Measurements from ENCODE around the gene PCCA. TPM values are rescaled to one million over a fixed set of nuclear protein-coding genes. Genes with fewer than 3 reads are reported as not detected.

The PCCA gene
- total RNA-seq, 4 donors from 2014 or later = 24.8 to 122 (median 53.0) TPM

DNA sequence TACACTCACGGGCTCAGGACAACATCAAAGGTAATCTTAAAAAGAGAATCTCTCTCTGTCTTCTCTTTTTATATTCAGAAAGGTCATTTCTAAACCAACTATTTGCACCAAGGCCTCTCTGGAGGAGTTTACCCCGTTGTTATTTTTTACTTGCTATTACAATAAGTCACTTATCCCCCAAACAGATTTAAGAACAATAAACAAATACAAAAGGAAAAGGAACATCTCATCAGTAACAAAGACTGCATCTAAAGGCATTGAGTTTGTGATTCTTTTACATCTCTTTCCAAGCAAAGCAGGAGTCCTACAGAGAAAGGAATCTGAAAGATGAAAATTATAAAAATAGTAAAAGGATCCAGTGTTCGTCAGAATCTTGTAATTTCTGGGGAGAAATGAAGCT is 424.3 kb downstream of the PCCA start:
- no peaks in the 10 kb centered on the region for H3K27me3 ChIP-seq
- H3K4me1 ChIP-seq = no peaks in the 10 kb centered on the region
- no peak overlapping the region for H3K4me3 ChIP-seq
- H3K27ac ChIP-seq = peak overlapping the region in 1 of 2 donors; percentile 8
- intact Hi-C loops (cut with DNase I; ENCODE audit: low total_unique reads) = loop anchor here (10.0 kb wide), 2 partner anchors 598 to 858 kb away; no protein-coding TSS in a partner anchor
- H3K9me3 ChIP-seq = no peaks in the 10 kb centered on the region
- no peak for TF ChIP-seq POLR2A (IDR thresholded peaks at IDR 0.05)
- TF ChIP-seq, protein P1, sequence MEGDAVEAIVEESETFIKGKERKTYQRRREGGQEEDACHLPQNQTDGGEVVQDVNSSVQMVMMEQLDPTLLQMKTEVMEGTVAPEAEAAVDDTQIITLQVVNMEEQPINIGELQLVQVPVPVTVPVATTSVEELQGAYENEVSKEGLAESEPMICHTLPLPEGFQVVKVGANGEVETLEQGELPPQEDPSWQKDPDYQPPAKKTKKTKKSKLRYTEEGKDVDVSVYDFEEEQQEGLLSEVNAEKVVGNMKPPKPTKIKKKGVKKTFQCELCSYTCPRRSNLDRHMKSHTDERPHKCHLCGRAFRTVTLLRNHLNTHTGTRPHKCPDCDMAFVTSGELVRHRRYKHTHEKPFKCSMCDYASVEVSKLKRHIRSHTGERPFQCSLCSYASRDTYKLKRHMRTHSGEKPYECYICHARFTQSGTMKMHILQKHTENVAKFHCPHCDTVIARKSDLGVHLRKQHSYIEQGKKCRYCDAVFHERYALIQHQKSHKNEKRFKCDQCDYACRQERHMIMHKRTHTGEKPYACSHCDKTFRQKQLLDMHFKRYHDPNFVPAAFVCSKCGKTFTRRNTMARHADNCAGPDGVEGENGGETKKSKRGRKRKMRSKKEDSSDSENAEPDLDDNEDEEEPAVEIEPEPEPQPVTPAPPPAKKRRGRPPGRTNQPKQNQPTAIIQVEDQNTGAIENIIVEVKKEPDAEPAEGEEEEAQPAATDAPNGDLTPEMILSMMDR (IDR thresholded peaks at IDR 0.05) = no peak
- no peak for DNase-seq
- H3K36me3 ChIP-seq = no peaks in the 10 kb centered on the region

GRCh38 chr13:100513987-100514670 is 425.2 kb downstream of the PCCA start:
- Histone ChIP-seq H3K27me3 (no peaks in the 10 kb centered on the region), H3K9me3 (no peaks in the 10 kb centered on the region), H3K27ac (peak overlapping the region in 1 of 2 donors; percentile 26), H3K36me3 (no peaks in the 10 kb centered on the region), H3K4me3 (no peak overlapping the region), H3K4me1 (no peaks in the 10 kb centered on the region)
- TF ChIP-seq POLR2A (IDR thresholded peaks at IDR 0.05) = no peak
- TF ChIP-seq, protein P1 (IDR thresholded peaks at IDR 0.05) = no peak
- intact Hi-C loops (cut with DNase I; ENCODE audit: low total_unique reads) = loop anchor here (10.0 kb wide), 2 partner anchors 599 to 859 kb away; no protein-coding TSS in a partner anchor
- DNase-seq = no peak

DNA sequence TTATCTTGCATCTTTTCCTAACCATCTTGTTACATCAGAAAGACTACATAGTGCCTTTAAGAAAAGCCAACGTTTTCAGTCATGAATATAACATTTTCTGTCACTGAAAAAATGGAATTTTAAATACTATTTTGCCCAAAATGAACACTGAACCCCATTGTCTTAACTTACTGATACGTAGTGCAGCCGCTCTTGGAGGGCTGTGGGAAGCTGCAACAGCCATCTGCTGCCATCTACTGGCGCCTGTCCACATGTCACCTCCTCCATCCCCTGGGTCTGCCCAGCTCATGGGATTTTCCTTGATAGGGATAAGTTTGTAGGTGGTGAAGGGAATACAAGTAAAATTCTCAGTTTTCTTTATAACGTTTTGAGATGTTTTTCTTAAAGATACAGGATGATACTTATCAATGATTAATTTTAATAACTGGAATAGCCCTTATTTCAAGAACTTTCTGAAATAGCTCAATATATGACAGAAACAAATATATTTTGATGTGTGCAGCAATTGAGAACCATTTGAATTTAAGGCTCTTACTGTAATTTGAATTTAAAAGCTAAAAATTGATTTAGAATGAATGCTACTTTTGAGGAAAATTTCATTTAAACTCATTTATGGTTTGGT is 426.0 kb downstream of the PCCA start:
- no peaks in the 10 kb centered on the region for H3K9me3 ChIP-seq
- no peak for TF ChIP-seq POLR2A (IDR thresholded peaks at IDR 0.05)
- TF ChIP-seq, protein P1 (IDR thresholded peaks at IDR 0.05) = peak; percentile 86 to 93 (median 86)
- no peak overlapping the region for H3K4me3 ChIP-seq
- peak overlapping the region in 1 of 2 donors; percentile 26 for H3K27ac ChIP-seq
- no peaks in the 10 kb centered on the region for H3K27me3 ChIP-seq
- intact Hi-C loops (cut with DNase I; ENCODE audit: low total_unique reads) = loop anchor here (10.0 kb wide), 2 partner anchors 600 to 860 kb away; no protein-coding TSS in a partner anchor
- no peaks in the 10 kb centered on the region for H3K36me3 ChIP-seq
- H3K4me1 ChIP-seq = no peaks in the 10 kb centered on the region
- DNase-seq = peak; percentile 82 to 83

DNA sequence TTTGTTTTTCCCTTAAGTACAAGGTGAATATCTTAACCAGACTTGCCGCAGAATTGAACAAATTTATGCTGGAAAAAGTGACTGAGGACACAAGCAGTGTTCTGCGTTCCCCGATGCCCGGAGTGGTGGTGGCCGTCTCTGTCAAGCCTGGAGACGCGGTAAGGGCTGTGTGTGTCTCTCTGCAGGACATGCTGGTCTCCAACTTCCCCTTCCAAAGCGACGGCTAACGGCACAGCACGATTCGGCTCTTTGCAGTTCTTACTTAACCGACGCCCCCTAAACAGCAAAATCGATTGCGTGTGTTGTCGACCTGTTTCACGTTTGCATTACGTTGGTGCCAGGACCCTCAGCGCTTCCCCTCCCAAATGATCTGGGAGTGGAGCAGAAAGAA is 426.5 kb downstream of the PCCA start:
- no peaks in the 10 kb centered on the region for H3K4me1 ChIP-seq

More for the DNA sequence above, 426.5 kb downstream of the PCCA start:
- Histone ChIP-seq H3K27ac (no peak overlapping the region), H3K36me3 (no peaks in the 10 kb centered on the region), H3K4me3 (no peak overlapping the region), H3K27me3 (no peaks in the 10 kb centered on the region), H3K9me3 (no peaks in the 10 kb centered on the region)
- TF ChIP-seq, protein P1 (IDR thresholded peaks at IDR 0.05) = no peak
- TF ChIP-seq POLR2A (IDR thresholded peaks at IDR 0.05) = no peak
- no peak for DNase-seq
- intact Hi-C loops (cut with DNase I; ENCODE audit: low total_unique reads) = loop anchor here (10.0 kb wide), 2 partner anchors 601 to 861 kb away; no protein-coding TSS in a partner anchor
